HFF-Myc (cell line): Measurements from ENCODE around the gene FAM234A.

ENCODE experiments used
- DNase-seq: peaks from one replicate; pipeline ENCODE4 v3.0.0-alpha.2; 2011; ENCODE audit warnings: low read depth; ENCODE audit errors: extremely low read depth
- H3K4me3 ChIP-seq: replicated peaks from 2 replicates; pipeline ENCODE4 v1.5.1; 2011; ENCODE audit warnings: low read depth, mild to moderate bottlenecking, control low read depth, low read length
- CTCF ChIP-seq: IDR thresholded peaks from 2 replicates; pipeline ENCODE4 v1.5.1; 2012; ENCODE audit warnings: mild to moderate bottlenecking, low read depth, low read length, control low read depth; ENCODE audit errors: missing control alignments

The FAM234A gene

GRCh38 chr16:281660-282255 lies 47.1 kb downstream of the FAM234A start:
- DNase-seq, result no peak
- no peak for TF ChIP-seq CTCF
- H3K4me3 ChIP-seq, result no peak overlapping the region

GRCh38 chr16:282491-282890 lies 47.9 kb downstream of the FAM234A start:
- DNase-seq, result no peak
- no peak overlapping the region for H3K4me3 ChIP-seq
- TF ChIP-seq CTCF, result no peak

GRCh38 chr16:283033-283805 lies 48.6 kb downstream of the FAM234A start, which contains the start of gene PDIA2:
Gene PDIA2, plus strand, starts transcription at chr16:283164. Its CDS starts 6 bp downstream, at chr16:283170.
- H3K4me3 ChIP-seq, result no peak within 1 kb of the TSS
- no peak for TF ChIP-seq CTCF
- no peak for DNase-seq

- DNase-seq, result no peak
- no peak overlapping the region for H3K4me3 ChIP-seq
- no peak for TF ChIP-seq CTCF
Measured at GRCh38 chr16:284204-285120, 49.8 kb downstream of the FAM234A start.

- no peak for DNase-seq
- no peak for TF ChIP-seq CTCF
- no peak overlapping the region for H3K4me3 ChIP-seq
Measured at GRCh38 chr16:285146-286055, 50.8 kb downstream of the FAM234A start.
